ENCODE data around the gene AGXT.

DNA sequence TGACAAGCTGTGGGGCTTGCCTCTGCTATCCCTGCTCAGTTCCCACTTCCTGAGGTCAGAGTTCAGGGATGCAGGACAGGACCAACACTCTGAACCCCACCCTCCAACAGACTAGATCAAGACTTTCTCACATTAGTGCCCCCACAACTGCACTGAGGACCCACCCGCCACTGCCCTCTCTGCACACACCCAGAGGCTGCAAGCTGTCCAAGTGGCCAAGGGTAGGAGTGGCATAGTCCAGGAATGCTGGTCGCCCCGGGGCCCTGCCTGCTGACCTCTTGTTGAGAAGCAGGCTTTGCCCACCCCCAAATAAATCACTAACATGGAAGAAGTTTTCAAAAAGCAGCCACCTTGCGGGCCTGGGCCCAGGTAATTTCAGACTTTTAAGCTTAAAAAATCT is 43.1 kb upstream of the AGXT start:
- TF ChIP-seq, protein P1, sequence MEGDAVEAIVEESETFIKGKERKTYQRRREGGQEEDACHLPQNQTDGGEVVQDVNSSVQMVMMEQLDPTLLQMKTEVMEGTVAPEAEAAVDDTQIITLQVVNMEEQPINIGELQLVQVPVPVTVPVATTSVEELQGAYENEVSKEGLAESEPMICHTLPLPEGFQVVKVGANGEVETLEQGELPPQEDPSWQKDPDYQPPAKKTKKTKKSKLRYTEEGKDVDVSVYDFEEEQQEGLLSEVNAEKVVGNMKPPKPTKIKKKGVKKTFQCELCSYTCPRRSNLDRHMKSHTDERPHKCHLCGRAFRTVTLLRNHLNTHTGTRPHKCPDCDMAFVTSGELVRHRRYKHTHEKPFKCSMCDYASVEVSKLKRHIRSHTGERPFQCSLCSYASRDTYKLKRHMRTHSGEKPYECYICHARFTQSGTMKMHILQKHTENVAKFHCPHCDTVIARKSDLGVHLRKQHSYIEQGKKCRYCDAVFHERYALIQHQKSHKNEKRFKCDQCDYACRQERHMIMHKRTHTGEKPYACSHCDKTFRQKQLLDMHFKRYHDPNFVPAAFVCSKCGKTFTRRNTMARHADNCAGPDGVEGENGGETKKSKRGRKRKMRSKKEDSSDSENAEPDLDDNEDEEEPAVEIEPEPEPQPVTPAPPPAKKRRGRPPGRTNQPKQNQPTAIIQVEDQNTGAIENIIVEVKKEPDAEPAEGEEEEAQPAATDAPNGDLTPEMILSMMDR (IDR thresholded peaks at IDR 0.05), result no peak
- no peak for TF ChIP-seq POLR2A (IDR thresholded peaks at IDR 0.05)

All from right lobe of liver (tissue), 4 donors.